Body of pancreas (tissue), 4 donors: ENCODE results near the gene COPA. TPM values are rescaled to one million over a fixed set of nuclear protein-coding genes. Genes with fewer than 3 reads are reported as not detected.

Experiments used
- ATAC-seq: fragments of 150-250 bp; one replicate; pipeline ENCODE4 v1.9.1; 2016
- DNase-seq, 4 donors: peaks; one replicate each; pipeline ENCODE4 v3.0.0-alpha.2; 2019
- H3K27ac ChIP-seq, 4 donors: fragments of 200-600 bp; sonication (generic); 1 replicate in 3 of 4; 2 replicates in 1 of 4; pipeline versions ENCODE4 v1.5.1 to v1.6.1; 2016 to 2019; ENCODE audit warnings: mild to moderate bottlenecking in 1 of 4, mixed read lengths in 1 of 4, moderate library complexity in 1 of 4
- H3K27me3 ChIP-seq, 2 donors: fragments of 200-600 bp; sonication (generic); one replicate each; pipeline ENCODE4 v1.6.0; 2016; ENCODE audit warnings: mild to moderate bottlenecking in 1 of 2
- H3K36me3 ChIP-seq, 2 donors: fragments of 200-600 bp; sonication (generic); replicated peaks in 1 of 2; 2 replicates each; pipeline ENCODE4 v1.5.1; 2016; ENCODE audit warnings: low read depth in 2 of 2; ENCODE audit not compliant: insufficient read depth in 1 of 2
- H3K4me1 ChIP-seq: fragments of 200-600 bp; sonication (generic); one replicate; pipeline ENCODE4 v1.6.0; 2016
- H3K4me3 ChIP-seq, 2 donors: fragments of 200-600 bp; sonication (generic); 1 replicate in 1 of 2; 2 replicates in 1 of 2; pipeline ENCODE4 v1.5.1; 2016 to 2019
- H3K9me3 ChIP-seq, 3 donors: fragments of 200-600 bp; sonication (generic); 1 replicate in 2 of 3; 2 replicates in 1 of 3; pipeline ENCODE4 v1.5.1; 2016
- POLR2A ChIP-seq, 3 donors: fragments of 450-650 bp; IDR thresholded peaks; one replicate each; pipeline ENCODE4 v1.6.1; 2016; ENCODE audit warnings: antibody characterized with exemption in 3 of 3, mild to moderate bottlenecking in 2 of 3
- WGBS, 2 donors: methylation state at CpG; one replicate each; pipeline ENCODE4 v1.1.5; 2017; 5-methylcytosine and 5-hydroxymethylcytosine counted together
- intact Hi-C: fragments of 100-400 bp; cut with DNase I; formaldehyde crosslinking; loops from one replicate; pipeline ENCODE4 v1.15.1; 2023
- total RNA-seq, 2 donors: library from RNA; depleted of rRNA; stranded (reverse); fragments of >200 nt; gene quantifications; one replicate each; pipeline ENCODE4 v1.1.0, GENCODE V29; 2016
- TF ChIP-seq, protein P1 (sequence below), 7 experiments: fragments of 450-650 bp in 4 of 7; fragments of 200-600 bp in 3 of 7; sonication (generic) in 3 of 7; IDR thresholded peaks; one replicate each; pipeline ENCODE4 v1.5.1; 2016 to 2019; ENCODE audit warnings: antibody characterized with exemption in 7 of 7

The COPA gene
- total RNA-seq, 2 donors from 2014 or later, result 75.8 to 86.7 TPM

DNA sequence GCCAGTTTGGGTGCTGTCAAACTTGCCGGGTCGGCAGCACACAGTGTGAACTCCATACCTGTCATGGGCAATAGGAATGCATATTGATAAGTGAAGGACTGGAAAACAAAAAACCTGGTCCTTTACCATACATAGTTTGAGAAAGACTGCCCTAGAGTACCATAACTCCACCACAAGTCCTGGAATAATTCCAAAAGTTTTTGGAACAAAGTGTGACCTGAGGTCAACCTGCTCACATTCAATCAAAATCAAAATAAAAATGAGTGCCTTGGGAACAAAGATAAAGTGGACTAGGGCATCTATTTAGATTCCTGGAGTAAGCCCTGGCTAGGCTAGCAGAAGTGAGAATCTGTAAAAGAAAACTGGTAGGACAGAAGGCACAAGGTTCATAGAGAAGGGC is 65.7 kb downstream of the COPA start:
- Histone ChIP-seq H3K9me3 (no peaks in the 10 kb centered on the region), H3K4me1 (no peaks in the 10 kb centered on the region), H3K27ac (no peak overlapping the region), H3K36me3 (peaks cover 0 to 31% of the 10 kb centered on the region in 2 donors), H3K27me3 (no peaks in the 10 kb centered on the region), H3K4me3 (no peak overlapping the region)
- DNase-seq, result no peak
- no peak for ATAC-seq
- TF ChIP-seq, protein P1, sequence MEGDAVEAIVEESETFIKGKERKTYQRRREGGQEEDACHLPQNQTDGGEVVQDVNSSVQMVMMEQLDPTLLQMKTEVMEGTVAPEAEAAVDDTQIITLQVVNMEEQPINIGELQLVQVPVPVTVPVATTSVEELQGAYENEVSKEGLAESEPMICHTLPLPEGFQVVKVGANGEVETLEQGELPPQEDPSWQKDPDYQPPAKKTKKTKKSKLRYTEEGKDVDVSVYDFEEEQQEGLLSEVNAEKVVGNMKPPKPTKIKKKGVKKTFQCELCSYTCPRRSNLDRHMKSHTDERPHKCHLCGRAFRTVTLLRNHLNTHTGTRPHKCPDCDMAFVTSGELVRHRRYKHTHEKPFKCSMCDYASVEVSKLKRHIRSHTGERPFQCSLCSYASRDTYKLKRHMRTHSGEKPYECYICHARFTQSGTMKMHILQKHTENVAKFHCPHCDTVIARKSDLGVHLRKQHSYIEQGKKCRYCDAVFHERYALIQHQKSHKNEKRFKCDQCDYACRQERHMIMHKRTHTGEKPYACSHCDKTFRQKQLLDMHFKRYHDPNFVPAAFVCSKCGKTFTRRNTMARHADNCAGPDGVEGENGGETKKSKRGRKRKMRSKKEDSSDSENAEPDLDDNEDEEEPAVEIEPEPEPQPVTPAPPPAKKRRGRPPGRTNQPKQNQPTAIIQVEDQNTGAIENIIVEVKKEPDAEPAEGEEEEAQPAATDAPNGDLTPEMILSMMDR (IDR thresholded peaks at IDR 0.05), result no peak
- no peak for TF ChIP-seq POLR2A (IDR thresholded peaks at IDR 0.05)
- intact Hi-C loops, result no loop called here
- 73 to 76% methylated on average over 2 of the region's 2 CpGs for WGBS, 2 donors

DNA sequence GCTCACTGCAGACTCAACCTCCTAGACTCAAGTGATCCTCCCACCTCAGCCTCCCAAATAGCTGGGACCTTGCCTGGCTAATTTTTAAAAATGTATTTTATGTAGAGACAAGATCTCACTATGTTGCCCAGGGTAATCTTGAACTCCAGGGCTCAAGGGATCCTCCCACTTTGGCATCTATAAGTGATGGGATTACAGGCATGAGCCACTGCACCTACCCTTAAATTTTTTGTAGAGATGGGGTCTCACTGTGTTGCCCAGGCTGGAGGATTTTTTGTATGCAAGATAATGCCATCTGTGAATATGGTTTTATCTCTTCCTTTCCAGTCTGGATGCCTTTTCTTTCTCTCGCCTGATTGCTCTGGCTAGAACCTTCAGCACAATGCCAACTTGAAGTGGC is 72.0 kb downstream of the COPA start:
- DNase-seq (no peak), ATAC-seq (no peak)
- Histone ChIP-seq H3K36me3 (no peaks in the 10 kb centered on the region), H3K9me3 (no peaks in the 10 kb centered on the region), H3K4me1 (no peaks in the 10 kb centered on the region), H3K27me3 (no peaks in the 10 kb centered on the region), H3K27ac (no peak overlapping the region), H3K4me3 (no peak overlapping the region)
- intact Hi-C loops, result no loop called here
- TF ChIP-seq, protein P1 (IDR thresholded peaks at IDR 0.05), result no peak
- no peak for TF ChIP-seq POLR2A (IDR thresholded peaks at IDR 0.05)
- WGBS, 2 donors, result 77 to 79% methylated on average over 1 of the region's 1 CpG

DNA sequence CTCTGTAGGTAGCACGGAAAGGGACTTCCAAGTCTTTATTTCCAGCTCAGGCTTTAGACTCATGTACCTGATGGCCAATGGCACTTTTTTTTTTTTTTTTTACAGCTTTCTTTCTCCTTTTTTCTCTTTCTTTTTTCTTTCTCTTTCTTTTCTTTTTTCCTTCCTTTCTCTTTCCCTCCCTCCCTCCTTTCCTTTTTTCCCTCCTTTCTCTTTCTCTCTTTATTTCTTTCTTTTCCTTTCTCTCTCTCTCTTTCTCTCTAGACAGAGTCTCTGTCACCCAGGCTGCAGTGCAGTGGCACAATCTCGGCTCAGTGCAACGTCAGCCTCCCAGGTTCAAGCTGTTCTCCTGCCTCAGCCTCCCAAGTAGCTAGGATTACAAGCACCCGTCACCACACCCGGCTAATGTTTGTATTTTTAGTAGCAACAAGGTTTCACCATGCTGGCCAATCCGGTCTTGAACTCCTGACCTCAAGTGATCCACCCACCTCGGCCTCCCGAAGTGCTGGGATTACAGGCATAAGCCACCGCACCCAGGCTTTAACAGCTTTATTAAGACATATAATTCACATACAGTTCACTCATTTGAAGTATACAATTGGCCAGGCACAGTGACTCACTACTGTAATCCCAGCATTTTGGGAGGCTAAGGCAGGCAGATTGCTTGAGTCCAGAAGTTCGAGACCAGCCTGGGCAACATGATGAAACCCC is 75.6 kb downstream of the COPA start:
- WGBS, 2 donors, result 79 to 80% methylated on average over 9 to 10 of the region's 10 CpGs

DNA sequence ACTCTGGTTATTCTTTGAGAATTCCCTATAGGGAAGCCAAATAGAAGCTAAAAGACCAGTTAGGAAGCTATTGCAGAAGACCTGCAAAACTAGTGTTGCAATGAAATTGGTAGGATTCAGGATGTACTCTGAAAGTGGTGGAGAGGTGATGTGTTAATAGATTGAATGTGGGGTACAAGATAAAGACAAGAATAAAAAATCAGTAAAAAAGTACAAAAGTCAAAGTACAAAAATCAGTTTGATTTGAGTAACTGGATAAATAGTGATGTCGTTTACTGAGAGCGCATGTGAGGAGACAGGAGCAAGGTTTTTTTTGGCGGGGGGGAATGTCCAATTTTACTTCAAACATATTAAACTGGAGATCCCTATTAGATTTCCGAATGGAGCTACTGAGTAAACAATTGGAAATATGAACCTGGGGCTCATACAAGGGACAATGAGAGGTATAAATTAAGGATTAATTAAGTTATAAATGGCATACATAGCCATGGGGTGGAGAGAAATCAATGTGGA is 78.2 kb downstream of the COPA start:
- ATAC-seq (no peak), DNase-seq (no peak)
- H3K9me3 ChIP-seq, result no peaks in the 10 kb centered on the region
- 70% methylated on average over 4 of the region's 4 CpGs for whole genome bisulfite sequencing, 2 donors
- H3K4me3 ChIP-seq, result no peak overlapping the region
- no peaks in the 10 kb centered on the region for H3K36me3 ChIP-seq
- peaks cover 13% of the 10 kb centered on the region for H3K4me1 ChIP-seq
- H3K27ac ChIP-seq, result no peak overlapping the region
- intact Hi-C loops, result no loop called here
- no peak for TF ChIP-seq POLR2A (IDR thresholded peaks at IDR 0.05)
- TF ChIP-seq, protein P1 (IDR thresholded peaks at IDR 0.05), result no peak
- H3K27me3 ChIP-seq, result no peaks in the 10 kb centered on the region

More for the DNA sequence above, 75.6 kb downstream of the COPA start:
- Histone ChIP-seq H3K9me3 (no peaks in the 10 kb centered on the region), H3K4me1 (no peaks in the 10 kb centered on the region), H3K36me3 (no peaks in the 10 kb centered on the region), H3K4me3 (no peak overlapping the region), H3K27ac (no peak overlapping the region), H3K27me3 (no peaks in the 10 kb centered on the region)
- no peak for ATAC-seq
- TF ChIP-seq, protein P1 (IDR thresholded peaks at IDR 0.05), result no peak
- no peak for TF ChIP-seq POLR2A (IDR thresholded peaks at IDR 0.05)
- no peak for DNase-seq
- intact Hi-C loops, result no loop called here
